Bronchial epithelial cell (primary cell): ENCODE results near the gene CCDC152. TPM values are rescaled to one million over a fixed set of nuclear protein-coding genes. Genes with fewer than 3 reads are reported as not detected.
"Not testable (repeated sequence)": the region's sequence is repeated elsewhere in the genome, so short reads cannot be mapped to it uniquely, and the experiment has no call there.

Experiments
- DNase-seq: peaks from one replicate; pipeline ENCODE4 v3.0.0-alpha.2; 2010; ENCODE audit warnings: low read depth
- FAIRE-seq: peaks from 2 replicates; lab custom pipeline; 2011; peaks lifted over from hg19 to GRCh38; lab: Jason Lieb, UNC
- H3K27me3 ChIP-seq: 2 replicates; pipeline ENCODE4 v1.5.1; 2011; ENCODE audit warnings: low read length; ENCODE audit not compliant: control insufficient read depth, insufficient read depth
- H3K36me3 ChIP-seq: 2 replicates; pipeline ENCODE4 v1.5.1; 2011; ENCODE audit warnings: low read length; ENCODE audit not compliant: control insufficient read depth, insufficient read depth
- H3K4me3 ChIP-seq: 2 replicates; pipeline ENCODE4 v1.5.1; 2011; ENCODE audit warnings: mild to moderate bottlenecking, low read depth, low read length, control low read depth
- CTCF ChIP-seq: IDR thresholded peaks from 2 replicates; pipeline ENCODE4 v1.5.1; 2011; ENCODE audit warnings: mild to moderate bottlenecking, moderate library complexity, low read length, control low read depth, inconsistent platforms; ENCODE audit not compliant: insufficient read depth, severe bottlenecking
- total RNA-seq: library from RNA; depleted of rRNA; stranded (reverse); fragments of >200 nt; gene quantifications from 2 replicates; pipeline ENCODE4 v1.2.1, GENCODE V29; 2014

Gene CCDC152
- total RNA-seq, 1 donor from 2014 or later: under 0.01 TPM

GRCh38 chr5:42810834-42811590 lies 54.4 kb downstream of the CCDC152 start:
- TF ChIP-seq CTCF: no peak
- no peak for DNase-seq
- Histone ChIP-seq H3K36me3 (no peaks in the 10 kb centered on the region), H3K4me3 (no peak overlapping the region), H3K27me3 (no peaks in the 10 kb centered on the region)
- no peak for FAIRE-seq

- peak; percentile 39 for DNase-seq
- Histone ChIP-seq H3K4me3 (no peak within 1 kb of the TSS), H3K36me3 (no peaks in the 10 kb centered on the region), H3K27me3 (no peaks in the 10 kb centered on the region)
- FAIRE-seq: no peak
- TF ChIP-seq CTCF: no peak
These were observed 55.2 kb downstream of the CCDC152 start, which contains the start of gene SELENOP for GRCh38 chr5:42811591-42812446. SELENOP (minus strand) TSS chr5:42811892; CDS start chr5:42808353, 3,539 bp downstream.

GRCh38 chr5:42812620-42813019 lies 56.0 kb downstream of the CCDC152 start:
- TF ChIP-seq CTCF: no peak

GRCh38 chr5:42813533-42813932 lies 56.9 kb downstream of the CCDC152 start:
- TF ChIP-seq CTCF: no peak
- no peaks in the 10 kb centered on the region for H3K36me3 ChIP-seq
- no peak overlapping the region for H3K4me3 ChIP-seq
- no peaks in the 10 kb centered on the region for H3K27me3 ChIP-seq
- FAIRE-seq: no peak
- no peak for DNase-seq

More at GRCh38 chr5:42812620-42813019, 56.0 kb downstream of the CCDC152 start:
- Histone ChIP-seq H3K27me3 (no peaks in the 10 kb centered on the region), H3K4me3 (no peak overlapping the region), H3K36me3 (no peaks in the 10 kb centered on the region)
- no peak for FAIRE-seq
- DNase-seq: no peak

GRCh38 chr5:42816546-42816945 lies 59.9 kb downstream of the CCDC152 start:
- not testable (repeated sequence) for H3K36me3 ChIP-seq, FAIRE-seq, DNase-seq, H3K4me3 ChIP-seq, H3K27me3 ChIP-seq

- FAIRE-seq: no peak
These were observed 63.1 kb downstream of the CCDC152 start for GRCh38 chr5:42819745-42820144.

More at GRCh38 chr5:42819745-42820144, 63.1 kb downstream of the CCDC152 start:
- H3K4me3 ChIP-seq: no peak overlapping the region
- H3K36me3 ChIP-seq: no peaks in the 10 kb centered on the region
- TF ChIP-seq CTCF: no peak
- H3K27me3 ChIP-seq: no peaks in the 10 kb centered on the region
- DNase-seq: no peak
